GM20000 (cell line): ENCODE measurements around the gene MKNK2.

Experiments used
- DNase-seq: peaks from one replicate; pipeline ENCODE4 v3.0.0; 2012; ENCODE audit warnings: low spot score
- TF ChIP-seq, protein P1 (sequence below): IDR thresholded peaks from 2 replicates; pipeline ENCODE4 v1.5.1; 2012; ENCODE audit warnings: mild to moderate bottlenecking, control low read depth; ENCODE audit errors: extremely low read depth, missing control alignments

Gene MKNK2

GRCh38 chr19:2033825-2034159, 17.3 kb downstream of the MKNK2 start:
- TF ChIP-seq, protein P1, sequence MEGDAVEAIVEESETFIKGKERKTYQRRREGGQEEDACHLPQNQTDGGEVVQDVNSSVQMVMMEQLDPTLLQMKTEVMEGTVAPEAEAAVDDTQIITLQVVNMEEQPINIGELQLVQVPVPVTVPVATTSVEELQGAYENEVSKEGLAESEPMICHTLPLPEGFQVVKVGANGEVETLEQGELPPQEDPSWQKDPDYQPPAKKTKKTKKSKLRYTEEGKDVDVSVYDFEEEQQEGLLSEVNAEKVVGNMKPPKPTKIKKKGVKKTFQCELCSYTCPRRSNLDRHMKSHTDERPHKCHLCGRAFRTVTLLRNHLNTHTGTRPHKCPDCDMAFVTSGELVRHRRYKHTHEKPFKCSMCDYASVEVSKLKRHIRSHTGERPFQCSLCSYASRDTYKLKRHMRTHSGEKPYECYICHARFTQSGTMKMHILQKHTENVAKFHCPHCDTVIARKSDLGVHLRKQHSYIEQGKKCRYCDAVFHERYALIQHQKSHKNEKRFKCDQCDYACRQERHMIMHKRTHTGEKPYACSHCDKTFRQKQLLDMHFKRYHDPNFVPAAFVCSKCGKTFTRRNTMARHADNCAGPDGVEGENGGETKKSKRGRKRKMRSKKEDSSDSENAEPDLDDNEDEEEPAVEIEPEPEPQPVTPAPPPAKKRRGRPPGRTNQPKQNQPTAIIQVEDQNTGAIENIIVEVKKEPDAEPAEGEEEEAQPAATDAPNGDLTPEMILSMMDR, result no peak
- DNase-seq, result no peak

- DNase-seq, result no peak
- TF ChIP-seq, protein P1, result no peak
Measured at GRCh38 chr19:2033115-2033824, 17.8 kb downstream of the MKNK2 start.

DNA sequence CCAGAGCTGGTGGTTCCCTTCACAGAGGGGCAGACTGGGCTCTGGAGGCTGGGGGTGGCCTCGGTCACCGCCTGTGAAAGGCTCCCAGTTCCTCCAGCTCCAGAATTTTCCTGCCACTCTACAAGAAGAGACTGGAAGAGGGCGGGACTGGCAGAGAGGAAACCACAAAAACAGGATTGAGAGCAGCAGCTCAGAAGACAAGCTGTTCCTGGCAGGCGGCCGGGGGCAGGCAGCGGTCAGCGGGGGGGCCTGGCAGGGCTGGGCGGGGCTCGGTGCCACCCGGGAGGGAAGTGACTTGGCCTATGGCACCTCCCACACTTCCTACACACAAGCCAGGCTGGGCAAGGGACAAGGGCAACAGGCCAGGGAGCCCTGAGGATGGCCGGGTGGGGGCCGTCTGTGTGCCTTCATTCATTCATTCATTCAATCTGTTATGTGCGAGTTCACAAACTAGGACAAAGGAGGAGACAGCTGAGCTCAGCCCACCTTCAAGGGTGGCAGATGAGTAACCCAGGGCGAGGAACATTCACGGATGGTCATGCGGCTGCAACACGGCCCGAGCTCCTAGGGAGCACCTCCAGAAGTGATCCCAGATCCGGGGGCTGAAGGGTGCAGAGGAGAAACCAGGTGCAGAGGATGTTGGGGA, 18.6 kb downstream of the MKNK2 start:
- TF ChIP-seq, protein P1, result no peak
- DNase-seq, result no peak

- TF ChIP-seq, protein P1, result no peak
- no peak for DNase-seq
Measured at GRCh38 chr19:2027361-2027760, 23.7 kb downstream of the MKNK2 start.

DNA sequence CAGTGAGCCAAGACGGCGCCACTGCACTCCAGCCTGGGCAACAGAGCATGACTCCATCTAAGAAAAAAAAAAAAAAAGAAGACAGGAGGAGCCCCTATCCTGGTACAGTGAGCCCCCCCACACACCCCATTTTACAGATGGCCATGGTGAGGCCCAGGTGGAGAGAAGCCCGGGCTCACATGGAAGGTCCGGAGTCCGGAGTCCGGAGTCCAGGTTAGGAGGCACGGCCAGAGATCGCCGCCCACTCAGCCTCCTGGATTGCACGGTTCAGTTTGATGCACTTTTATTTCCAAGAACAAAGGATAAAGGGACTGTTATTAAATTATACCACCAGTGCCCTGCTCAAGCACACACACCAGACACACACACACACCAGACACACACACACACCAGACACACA, 24.3 kb downstream of the MKNK2 start:
- no peak for DNase-seq
- TF ChIP-seq, protein P1, result no peak

DNA sequence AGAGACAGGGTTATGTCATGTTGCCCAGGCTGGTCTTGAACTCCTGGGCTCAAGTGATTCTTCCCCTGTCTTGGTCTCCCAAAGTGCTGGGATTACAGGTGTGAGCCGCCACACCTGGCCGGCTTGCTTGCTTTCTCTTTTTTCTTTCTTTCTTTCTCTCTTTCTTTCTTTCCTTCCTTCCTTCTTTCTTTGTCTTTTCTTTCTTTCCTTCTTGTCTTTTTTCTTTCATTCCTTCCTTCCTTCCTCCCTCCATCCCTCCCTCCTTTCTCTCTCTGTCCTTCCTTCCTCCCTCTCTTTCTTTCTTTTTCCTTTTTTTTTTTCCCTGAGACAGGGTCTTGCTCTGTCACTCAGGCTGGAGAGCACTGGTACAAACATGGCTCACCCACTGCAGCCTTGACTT, 28.8 kb downstream of the MKNK2 start:
- DNase-seq, result no peak
- TF ChIP-seq, protein P1, result no peak

DNA sequence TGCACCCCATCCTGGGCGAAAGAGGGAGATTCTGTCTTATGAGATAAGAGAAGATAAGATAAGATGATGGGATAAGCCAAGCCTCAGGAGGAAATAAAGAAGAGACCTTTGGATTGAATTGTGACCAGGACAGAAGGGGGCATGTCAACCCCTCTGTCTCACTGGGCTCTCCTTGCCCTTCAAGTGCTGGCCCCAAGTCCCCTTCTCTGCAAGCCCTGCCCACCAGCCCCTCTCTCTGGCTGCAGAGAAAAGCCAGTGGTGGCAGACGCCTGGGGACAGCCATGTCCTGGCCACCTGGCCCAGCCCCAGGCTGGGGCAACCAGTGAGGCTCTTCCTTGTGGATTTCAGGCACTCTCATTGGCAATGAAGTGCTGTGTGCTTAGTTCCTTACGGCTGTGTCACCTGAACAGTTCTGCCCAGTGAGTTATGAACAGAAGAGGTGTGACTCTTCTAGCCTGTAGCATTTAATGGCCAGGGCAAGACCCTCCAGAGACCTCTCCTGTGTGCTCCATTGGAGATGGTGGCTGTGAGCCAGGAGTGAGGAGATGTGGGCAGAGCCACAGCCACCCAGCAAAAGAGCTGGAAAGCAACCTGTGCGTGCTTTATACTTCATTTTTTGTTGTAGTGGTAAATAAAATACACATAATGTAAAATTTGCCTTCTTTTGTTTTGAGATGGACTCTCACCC, 29.4 kb downstream of the MKNK2 start:
- DNase-seq, result no peak
- TF ChIP-seq, protein P1, result no peak
